GM19468 (cell line): Measurements from ENCODE around the gene MEX3A.
"Not testable (repeated sequence)": the region's sequence is repeated elsewhere in the genome, so short reads cannot be mapped to it uniquely, and the experiment has no call there.

Experiments
- ATAC-seq: cut with Tn5 transposase; IDR thresholded peaks from one replicate; pipeline ENCODE4 v1.9.1; 2021; ENCODE audit warnings: mild to moderate bottlenecking, moderate library complexity, moderate number of reproducible peaks; ENCODE audit not compliant: unreplicated experiment; ENCODE audit errors: extremely low read depth

Gene MEX3A

GRCh38 chr1:156063997-156064285 is 18.3 kb downstream of the MEX3A start:
- no peak for ATAC-seq

GRCh38 chr1:156062189-156062588 is 20.1 kb downstream of the MEX3A start:
- no peak for ATAC-seq

- no peak for ATAC-seq
These were observed 21.2 kb downstream of the MEX3A start, which contains the start of gene RAB25 for GRCh38 chr1:156060937-156061636. RAB25 (plus strand) TSS chr1:156061160; CDS start chr1:156061401, 241 bp downstream.

GRCh38 chr1:156056326-156056849 is 25.9 kb downstream of the MEX3A start:
- ATAC-seq, result no peak

GRCh38 chr1:156055281-156056048 is 26.8 kb downstream of the MEX3A start:
- ATAC-seq, result no peak

GRCh38 chr1:156054500-156055280 is 27.6 kb downstream of the MEX3A start, which contains the start of gene LAMTOR2:
LAMTOR2 (plus strand) TSS chr1:156054782; CDS start chr1:156054890, 108 bp downstream.
- ATAC-seq, result peak; percentile 82

- no peak for ATAC-seq
These were observed 28.3 kb downstream of the MEX3A start, which contains the start of gene UBQLN4 for GRCh38 chr1:156053768-156054499. UBQLN4 (minus strand) TSS chr1:156053798; CDS start chr1:156053701, 97 bp downstream.

- no peak for ATAC-seq
These were observed 29.1 kb downstream of the MEX3A start for GRCh38 chr1:156052862-156053767.

- ATAC-seq, result no peak
These were observed 31.1 kb downstream of the MEX3A start for GRCh38 chr1:156051011-156051725.

GRCh38 chr1:156050376-156050775 is 31.9 kb downstream of the MEX3A start:
- ATAC-seq, result no peak

- ATAC-seq, result no peak
These were observed 33.5 kb downstream of the MEX3A start for GRCh38 chr1:156048663-156049258.

- no peak for ATAC-seq
These were observed 37.2 kb downstream of the MEX3A start for GRCh38 chr1:156045076-156045475.

- ATAC-seq, result no peak
These were observed 39.4 kb downstream of the MEX3A start for GRCh38 chr1:156042828-156043227.

- ATAC-seq, result not testable (repeated sequence)
These were observed 47.3 kb downstream of the MEX3A start for GRCh38 chr1:156034991-156035390.

- no peak for ATAC-seq
These were observed 49.3 kb downstream of the MEX3A start for GRCh38 chr1:156033011-156033410.

- ATAC-seq, result no peak
These were observed 55.7 kb downstream of the MEX3A start for GRCh38 chr1:156026588-156026987.

GRCh38 chr1:156025876-156026275 is 56.4 kb downstream of the MEX3A start:
- ATAC-seq, result no peak

GRCh38 chr1:156024801-156025200 is 57.5 kb downstream of the MEX3A start:
- no peak for ATAC-seq
